Activated CD4-positive, alpha-beta T cell treated with anti-CD3 and anti-CD28 coated beads, Interleukin-2, Interleukin-6, amounts not matched to agents 100 ng/mL and 50 ng/mL, durations not matched to agents 16 hours and 8 hours (primary cell): ENCODE data around the gene ZNF677.
A peak's percentile ranks its signal among the peaks of the same experiment; 100 is the strongest.
"Not testable (repeated sequence)": the region's sequence is repeated elsewhere in the genome, so short reads cannot be mapped to it uniquely, and the experiment has no call there.

Source experiments
- DNase-seq: peaks from one replicate; pipeline ENCODE4 v3.0.0-alpha.2; 2020

Gene ZNF677

GRCh38 chr19:53254411-53255341 is at the start of gene ZNF677:
ZNF677 (minus strand) TSS chr19:53254873; CDS start chr19:53251550, 3,323 bp downstream.
- peak; percentile 77 for DNase-seq

GRCh38 chr19:53301341-53301740 is 46.7 kb upstream of the ZNF677 start:
- not testable (repeated sequence) for DNase-seq

- no peak for DNase-seq
Measured at GRCh38 chr19:53294786-53295441, 40.2 kb upstream of the ZNF677 start.

GRCh38 chr19:53290758-53291549 is 36.3 kb upstream of the ZNF677 start:
- no peak for DNase-seq

- DNase-seq: no peak
Measured at GRCh38 chr19:53285087-53285486, 30.4 kb upstream of the ZNF677 start.

GRCh38 chr19:53281947-53282346 is 27.3 kb upstream of the ZNF677 start:
- not testable (repeated sequence) for DNase-seq

GRCh38 chr19:53275480-53275879 is 20.8 kb upstream of the ZNF677 start:
- DNase-seq: no peak

- DNase-seq: no peak
Measured at GRCh38 chr19:53272044-53272443, 17.4 kb upstream of the ZNF677 start.

- not testable (repeated sequence) for DNase-seq
Measured at GRCh38 chr19:53269861-53270260, 15.2 kb upstream of the ZNF677 start.

- not testable (repeated sequence) for DNase-seq
Measured at GRCh38 chr19:53267623-53268022, 12.9 kb upstream of the ZNF677 start, which contains the start of gene VN1R4. VN1R4 (minus strand) TSS chr19:53267723; CDS start chr19:53267665, 58 bp downstream.

GRCh38 chr19:53257715-53258342 is 3.2 kb upstream of the ZNF677 start, which contains the start of gene VN1R2:
VN1R2 (plus strand) TSS chr19:53258292; CDS start chr19:53258376, 84 bp downstream.
- DNase-seq: not testable (repeated sequence)

- no peak for DNase-seq
Measured at GRCh38 chr19:53246498-53246897, 8.2 kb downstream of the ZNF677 start.

GRCh38 chr19:53237114-53237777 is 17.4 kb downstream of the ZNF677 start:
- DNase-seq: no peak

GRCh38 chr19:53224606-53225005 is 30.1 kb downstream of the ZNF677 start:
- no peak for DNase-seq

GRCh38 chr19:53222716-53223115 is 32.0 kb downstream of the ZNF677 start:
- not testable (repeated sequence) for DNase-seq

- DNase-seq: no peak
Measured at GRCh38 chr19:53212703-53213320, 41.9 kb downstream of the ZNF677 start.

- not testable (repeated sequence) for DNase-seq
Measured at GRCh38 chr19:53211554-53211953, 43.1 kb downstream of the ZNF677 start.

- peak; percentile 84 for DNase-seq
Measured at GRCh38 chr19:53196777-53197396, 57.8 kb downstream of the ZNF677 start.

- peak; percentile 62 for DNase-seq
Measured at GRCh38 chr19:53195265-53195903, 59.3 kb downstream of the ZNF677 start.

GRCh38 chr19:53193535-53194222 is 61.0 kb downstream of the ZNF677 start:
- no peak for DNase-seq
